A549 (cell line): ENCODE results near the gene MYOZ1. TPM values are rescaled to one million over a fixed set of nuclear protein-coding genes. Genes with fewer than 3 reads are reported as not detected.

Source experiments
- ATAC-seq, 2 experiments: fragments of 200-7000 bp in 1 of 2; fragments of >200 bp in 1 of 2; cut with Nextera tagmentation in 1 of 2; cut with Tn5 transposase in 1 of 2; 3 replicates each; pipeline versions ENCODE4 v1.8.0 to v1.9.1; 2018 to 2020; ENCODE audit warnings: mild to moderate bottlenecking in 1 of 2, moderate library complexity in 1 of 2
- CTCF ChIA-PET: fragments of 300-600 bp; sonication (Branson Sonifier 250); formaldehyde crosslinking; extraction: SDS; loops from one replicate; lab custom pipeline; 2021; ENCODE audit warnings: antibody characterized with exemption, inconsistent platforms; lab: Yijun Ruan, JAX
- POLR2A ChIA-PET: fragments of 350-600 bp; formaldehyde crosslinking; extraction: SDS; loops from one replicate; lab custom pipeline; 2021; ENCODE audit warnings: antibody characterized with exemption, inconsistent platforms; lab: Yijun Ruan, JAX
- DNase-seq, 2 experiments: peaks; one replicate each; pipeline versions ENCODE4 v3.0.0 to v3.0.0-alpha.2; 2011 to 2016; ENCODE audit warnings: low read depth in 1 of 2, low spot score in 1 of 2
- FAIRE-seq: peaks from 2 replicates; lab custom pipeline; 2011; peaks lifted over from hg19 to GRCh38; lab: Jason Lieb, UNC
- H3K27ac ChIP-seq, 2 experiments: fragments of >200 bp; sonication (Bioruptor Twin); formaldehyde crosslinking; 3 replicates each; pipeline ENCODE4 v1.5.1; 2016 to 2017
- H3K4me1 ChIP-seq: fragments of >200 bp; sonication (Bioruptor Twin); formaldehyde crosslinking; 3 replicates; pipeline ENCODE4 v1.6.1; 2016
- H3K4me2 ChIP-seq: fragments of >200 bp; sonication (Bioruptor Twin); formaldehyde crosslinking; 3 replicates; pipeline ENCODE4 v1.6.1; 2016
- H3K4me3 ChIP-seq: fragments of >200 bp; sonication (Bioruptor Twin); formaldehyde crosslinking; 3 replicates; pipeline ENCODE4 v1.5.1; 2016
- H3K9me3 ChIP-seq: fragments of >200 bp; sonication (Bioruptor Twin); formaldehyde crosslinking; 3 replicates; pipeline ENCODE4 v1.6.1; 2016
- ATOH8 ChIP-seq: fragments of 250-450 bp; sonication (Bioruptor Pico); IDR thresholded peaks from 2 replicates; pipeline ENCODE4 v1.5.0; 2020; ENCODE audit warnings: low read depth, mild to moderate bottlenecking, moderate library complexity
- BHLHE40 ChIP-seq: IDR thresholded peaks from 2 replicates; pipeline ENCODE4 v1.6.1; 2012; ENCODE audit warnings: low read depth, low read length, inconsistent platforms
- CHD2 ChIP-seq: fragments of 150-350 bp; IDR thresholded peaks from 2 replicates; pipeline ENCODE4 v1.6.1; 2014; ENCODE audit warnings: low read length; ENCODE audit not compliant: partially characterized antibody
- CHD4 ChIP-seq: fragments of 200-600 bp; sonication (generic); IDR thresholded peaks from 2 replicates; pipeline ENCODE4 v1.6.1; 2016; ENCODE audit warnings: antibody characterized with exemption, mild to moderate bottlenecking, borderline replicate concordance
- EHMT2 ChIP-seq: fragments of 200-600 bp; sonication (generic); IDR thresholded peaks from 2 replicates; pipeline ENCODE4 v1.6.1; 2016; ENCODE audit warnings: antibody characterized with exemption, low read depth, mild to moderate bottlenecking, moderate library complexity
- EP300 ChIP-seq, 2 experiments: fragments of >200 bp; sonication (Bioruptor Twin); formaldehyde crosslinking; IDR thresholded peaks; 2 replicates in 1 of 2; 3 replicates in 1 of 2; pipeline ENCODE4 v1.6.1; 2016 to 2017
- ESRRA ChIP-seq: fragments of 150-350 bp; IDR thresholded peaks from 2 replicates; pipeline ENCODE4 v1.6.1; 2014; ENCODE audit warnings: mild to moderate bottlenecking, low read length, borderline replicate concordance
- FOSL2 ChIP-seq, 2 experiments: fragments of 450-650 bp in 1 of 2; fragments of >200 bp in 1 of 2; sonication (Bioruptor Twin) in 1 of 2; formaldehyde crosslinking; IDR thresholded peaks; 2 replicates each; pipeline versions ENCODE4 v1.5.0 to v1.6.1; 2016 to 2020; ENCODE audit warnings: mild to moderate bottlenecking in 1 of 2, moderate library complexity in 1 of 2
- FOXS1 ChIP-seq: fragments of 250-450 bp; sonication (Bioruptor Pico); IDR thresholded peaks from 2 replicates; pipeline ENCODE4 v1.5.0; 2020; ENCODE audit warnings: mild to moderate bottlenecking, moderate library complexity
- HDAC2 ChIP-seq: fragments of 200-600 bp; sonication (generic); IDR thresholded peaks from 2 replicates; pipeline ENCODE4 v1.6.1; 2016
- MAFK ChIP-seq: fragments of 450-650 bp; IDR thresholded peaks from 2 replicates; pipeline ENCODE4 v1.6.1; 2014; ENCODE audit not compliant: partially characterized antibody
- MAZ ChIP-seq: fragments of 150-350 bp; IDR thresholded peaks from 2 replicates; pipeline ENCODE4 v1.6.1; 2014; ENCODE audit warnings: antibody characterized with exemption, low read depth, low read length, borderline replicate concordance
- MYC ChIP-seq: IDR thresholded peaks from 2 replicates; pipeline ENCODE4 v1.6.1; 2012; ENCODE audit warnings: mild to moderate bottlenecking, inconsistent platforms, low read length, improper control_type of control experiment, borderline replicate concordance
- NPAS2 ChIP-seq: fragments of 250-450 bp; sonication (Bioruptor Pico); IDR thresholded peaks from 2 replicates; pipeline ENCODE4 v1.8.0; 2022; ENCODE audit warnings: mild to moderate bottlenecking, moderate library complexity, borderline replicate concordance
- RAD21 ChIP-seq, 2 experiments: fragments of >200 bp in 1 of 2; sonication (Bioruptor Twin) in 1 of 2; formaldehyde crosslinking in 1 of 2; IDR thresholded peaks in 1 of 2; conservative IDR thresholded peaks in 1 of 2; 2 replicates in 1 of 2; 3 replicates in 1 of 2; pipeline ENCODE4 v1.6.1; 2012 to 2018; ENCODE audit warnings: inconsistent platforms in 1 of 2
- RARB ChIP-seq: fragments of 250-450 bp; sonication (Bioruptor Pico); IDR thresholded peaks from 2 replicates; pipeline ENCODE4 v1.8.0; 2021; ENCODE audit warnings: mild to moderate bottlenecking, moderate library complexity
- RFX5 ChIP-seq: fragments of 450-650 bp; IDR thresholded peaks from 2 replicates; pipeline ENCODE4 v1.7.1; 2014; ENCODE audit warnings: antibody characterized with exemption, mild to moderate bottlenecking, moderate library complexity
- SMC3 ChIP-seq: fragments of >200 bp; sonication (Bioruptor Twin); formaldehyde crosslinking; IDR thresholded peaks from 3 replicates; pipeline ENCODE4 v1.6.1; 2018; ENCODE audit warnings: inconsistent platforms
- SREBF2 ChIP-seq: fragments of 450-650 bp; IDR thresholded peaks from 2 replicates; pipeline ENCODE4 v1.6.1; 2014; ENCODE audit warnings: mild to moderate bottlenecking, moderate library complexity
- ZC3H11A ChIP-seq: fragments of 450-650 bp; IDR thresholded peaks from 2 replicates; pipeline ENCODE4 v1.6.1; 2014; ENCODE audit warnings: antibody characterized with exemption, mild to moderate bottlenecking
- ZFP36 ChIP-seq: fragments of 450-650 bp; IDR thresholded peaks from 2 replicates; pipeline ENCODE4 v1.6.1; 2014; ENCODE audit warnings: borderline replicate concordance; ENCODE audit not compliant: partially characterized antibody
- ZSCAN20 ChIP-seq: fragments of 250-450 bp; sonication (Bioruptor Pico); IDR thresholded peaks from 2 replicates; pipeline ENCODE4 v1.8.0; 2022; ENCODE audit warnings: mild to moderate bottlenecking, moderate library complexity
- WGBS: methylation state at CpG from one replicate; pipeline ENCODE4 v1.1.6; 2017; ENCODE audit errors: missing lambda C conversion rate; 5-methylcytosine and 5-hydroxymethylcytosine counted together
- polyA plus RNA-seq, 4 experiments: library from polyadenylated mRNA; depleted of rRNA in 3 of 4; stranded (reverse); fragments of >200 nt; fragmentation: RNase III in 1 of 4; extraction: RNeasy Plus Mini Kit Qiagen cat#74134 plus additional on column Dnase treatment in 1 of 4; gene quantifications; 2 replicates in 3 of 4; 3 replicates in 1 of 4; pipeline ENCODE4 v1.2.3, GENCODE V29; 2011 to 2017
- TF ChIP-seq, protein P1 (sequence below): fragments of >200 bp; sonication (Bioruptor Twin); formaldehyde crosslinking; IDR thresholded peaks from 3 replicates; pipeline ENCODE4 v1.6.1; 2016
- TF ChIP-seq, protein P2 (sequence below): fragments of 150-350 bp; IDR thresholded peaks from 2 replicates; pipeline ENCODE4 v1.6.1; 2014; ENCODE audit warnings: low read depth, mild to moderate bottlenecking, low read length
- TF ChIP-seq, protein P3 (sequence below): IDR thresholded peaks from 2 replicates; pipeline ENCODE4 v1.6.1; 2012
- TF ChIP-seq, protein P4 (sequence below): IDR thresholded peaks from 2 replicates; pipeline ENCODE4 v1.6.1; 2012

MYOZ1 gene
- polyA plus RNA-seq, 2 of the 4 experiments (the other 2 are of a cell fraction) = 0.04 TPM; not detected in 1

DNA sequence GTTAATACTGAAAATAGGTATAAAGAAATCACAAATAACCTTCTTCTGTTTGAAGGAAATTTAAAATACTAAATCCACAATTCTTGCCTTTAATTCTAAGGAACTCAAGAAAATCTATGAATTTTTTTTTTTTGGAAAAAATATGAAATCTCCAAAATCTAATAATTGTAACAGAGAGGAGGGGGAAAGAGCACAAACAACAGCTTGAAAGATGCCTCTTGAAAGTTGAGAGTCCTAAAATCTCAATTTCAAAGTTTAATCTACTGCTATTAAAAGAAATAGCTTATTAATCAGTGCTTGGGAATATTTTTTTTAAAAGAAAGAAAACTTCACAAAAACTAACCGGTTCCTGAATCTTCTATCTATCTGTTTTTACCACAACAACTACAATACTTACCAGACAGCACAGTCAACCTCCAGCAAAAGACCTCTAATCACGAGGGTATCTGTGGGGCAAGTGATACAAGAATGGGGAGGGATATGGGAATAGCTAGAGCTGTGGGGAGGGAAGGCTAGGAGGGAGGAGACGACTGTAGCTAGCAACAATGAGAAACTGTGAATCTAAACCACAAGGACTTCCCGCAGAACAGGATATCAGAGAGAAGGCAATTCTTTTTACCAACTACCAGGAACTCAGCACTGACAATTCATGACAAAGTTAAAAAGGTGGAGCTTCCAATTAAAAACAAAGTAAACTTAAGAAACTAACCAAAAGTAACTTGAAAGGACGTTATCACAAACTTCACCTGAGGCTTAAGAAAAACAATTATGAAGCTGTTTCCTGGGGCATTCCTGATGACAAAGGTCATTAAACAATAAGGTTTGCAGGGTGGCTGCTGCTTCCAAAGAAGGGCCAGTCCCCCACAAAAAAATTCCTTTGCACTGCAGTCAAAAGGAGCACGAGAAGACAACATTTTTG is 50.1 kb downstream of the MYOZ1 start, which contains the start of gene USP54:
USP54 (minus strand) TSS at position 462 of the 919 bp plus-strand sequence. CDS start 15,684 bp downstream, outside the sequence.
- no peak for TF ChIP-seq ESRRA
- TF ChIP-seq ZC3H11A = no peak
- TF ChIP-seq SREBF2 = no peak
- TF ChIP-seq FOXS1 = no peak
- TF ChIP-seq FOSL2 (IDR thresholded peaks at IDR 0.05) = no peak
- TF ChIP-seq FOSL2 (CRISPR knock-in tag; IDR thresholded peaks at IDR 0.05) = no peak
- no peak for TF ChIP-seq HDAC2
- TF ChIP-seq, protein P1, sequence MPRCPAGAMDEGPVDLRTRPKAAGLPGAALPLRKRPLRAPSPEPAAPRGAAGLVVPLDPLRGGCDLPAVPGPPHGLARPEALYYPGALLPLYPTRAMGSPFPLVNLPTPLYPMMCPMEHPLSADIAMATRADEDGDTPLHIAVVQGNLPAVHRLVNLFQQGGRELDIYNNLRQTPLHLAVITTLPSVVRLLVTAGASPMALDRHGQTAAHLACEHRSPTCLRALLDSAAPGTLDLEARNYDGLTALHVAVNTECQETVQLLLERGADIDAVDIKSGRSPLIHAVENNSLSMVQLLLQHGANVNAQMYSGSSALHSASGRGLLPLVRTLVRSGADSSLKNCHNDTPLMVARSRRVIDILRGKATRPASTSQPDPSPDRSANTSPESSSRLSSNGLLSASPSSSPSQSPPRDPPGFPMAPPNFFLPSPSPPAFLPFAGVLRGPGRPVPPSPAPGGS = no peak
- no peak for TF ChIP-seq MAFK
- TF ChIP-seq, protein P2, sequence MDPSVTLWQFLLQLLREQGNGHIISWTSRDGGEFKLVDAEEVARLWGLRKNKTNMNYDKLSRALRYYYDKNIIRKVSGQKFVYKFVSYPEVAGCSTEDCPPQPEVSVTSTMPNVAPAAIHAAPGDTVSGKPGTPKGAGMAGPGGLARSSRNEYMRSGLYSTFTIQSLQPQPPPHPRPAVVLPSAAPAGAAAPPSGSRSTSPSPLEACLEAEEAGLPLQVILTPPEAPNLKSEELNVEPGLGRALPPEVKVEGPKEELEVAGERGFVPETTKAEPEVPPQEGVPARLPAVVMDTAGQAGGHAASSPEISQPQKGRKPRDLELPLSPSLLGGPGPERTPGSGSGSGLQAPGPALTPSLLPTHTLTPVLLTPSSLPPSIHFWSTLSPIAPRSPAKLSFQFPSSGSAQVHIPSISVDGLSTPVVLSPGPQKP = no peak
- TF ChIP-seq ZSCAN20 (CRISPR knock-in tag) = no peak
- TF ChIP-seq MAZ = no peak
- TF ChIP-seq, protein P3, sequence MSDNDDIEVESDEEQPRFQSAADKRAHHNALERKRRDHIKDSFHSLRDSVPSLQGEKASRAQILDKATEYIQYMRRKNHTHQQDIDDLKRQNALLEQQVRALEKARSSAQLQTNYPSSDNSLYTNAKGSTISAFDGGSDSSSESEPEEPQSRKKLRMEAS = no peak
- no peak for TF ChIP-seq CHD4
- TF ChIP-seq EP300 (IDR thresholded peaks at IDR 0.05) = no peak
- TF ChIP-seq, protein P4, sequence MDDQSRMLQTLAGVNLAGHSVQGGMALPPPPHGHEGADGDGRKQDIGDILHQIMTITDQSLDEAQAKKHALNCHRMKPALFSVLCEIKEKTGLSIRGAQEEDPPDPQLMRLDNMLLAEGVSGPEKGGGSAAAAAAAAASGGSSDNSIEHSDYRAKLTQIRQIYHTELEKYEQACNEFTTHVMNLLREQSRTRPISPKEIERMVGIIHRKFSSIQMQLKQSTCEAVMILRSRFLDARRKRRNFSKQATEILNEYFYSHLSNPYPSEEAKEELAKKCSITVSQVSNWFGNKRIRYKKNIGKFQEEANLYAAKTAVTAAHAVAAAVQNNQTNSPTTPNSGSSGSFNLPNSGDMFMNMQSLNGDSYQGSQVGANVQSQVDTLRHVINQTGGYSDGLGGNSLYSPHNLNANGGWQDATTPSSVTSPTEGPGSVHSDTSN = no peak
- no peak for TF ChIP-seq ATOH8 (CRISPR knock-in tag)
- no peak for TF ChIP-seq MYC
- Histone ChIP-seq H3K27ac (peak within 1 kb of the TSS; percentile 66 to 71), H3K9me3 (no peaks in the 10 kb centered on the region), H3K4me2 (peak within 1 kb of the TSS; percentile 87), H3K4me1 (peaks cover 55% of the 10 kb centered on the region), H3K4me3 (peak within 1 kb of the TSS; percentile 11; the same call in 1 of the 3 replicates)
- no peak for FAIRE-seq
- ChIA-PET CTCF (interaction anchor here (1.1 to 1.4 kb wide), 3 partner anchors 9 to 62 kb away, joined by 3 to 5 read pairs (median 4); no protein-coding TSS in a partner anchor), POLR2A (no interaction called here)
- WGBS = 30% methylated on average over 6 of the region's 6 CpGs
- peak in 1 of 2 experiments; percentile 28 for DNase-seq
- ATAC-seq = peak; percentile 36 to 57; a peak in 3 of 6 replicates

DNA sequence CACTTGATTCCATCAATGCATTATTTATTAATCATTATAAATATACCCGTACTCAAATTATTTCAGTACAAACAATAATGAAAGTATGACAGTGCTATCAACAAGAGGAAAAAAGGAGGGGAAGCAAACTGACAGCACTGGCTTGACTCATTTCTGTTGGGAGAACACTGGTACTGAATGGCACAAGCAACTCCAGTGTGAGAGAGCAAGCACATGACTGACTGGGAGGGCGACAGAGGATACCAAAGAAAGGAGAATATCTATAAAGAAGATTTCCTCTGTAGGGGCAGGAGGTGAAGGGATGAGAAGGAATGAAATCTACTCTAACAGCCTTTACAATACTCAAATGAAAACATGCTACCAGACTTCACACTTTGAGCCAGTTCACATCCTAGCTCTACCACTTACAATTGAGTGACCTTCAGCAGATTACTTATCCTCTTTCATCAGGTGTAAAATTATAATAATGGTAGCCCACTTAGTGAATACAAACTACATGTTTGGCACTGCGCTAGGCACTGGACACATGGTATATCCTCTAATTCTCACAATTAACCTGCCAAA is 51.6 kb downstream of the MYOZ1 start:
- FAIRE-seq = no peak
- ATAC-seq = no peak
- DNase-seq = no peak
- Histone ChIP-seq H3K4me1 (peaks cover 60% of the 10 kb centered on the region), H3K4me3 (no peak overlapping the region), H3K27ac (no peak overlapping the region), H3K4me2 (peak overlapping the region; percentile 9; the same call in 1 of the 3 replicates), H3K9me3 (peaks cover 4% of the 10 kb centered on the region; the same call in 1 of the 3 replicates)
- 79% methylated on average over 3 of the region's 3 CpGs for WGBS
- TF ChIP-seq SMC3 (no peak), RFX5 (no peak), RARB (CRISPR knock-in tag) (no peak), ZFP36 (no peak), FOSL2 (IDR thresholded peaks at IDR 0.05) (no peak), FOSL2 (CRISPR knock-in tag; IDR thresholded peaks at IDR 0.05) (no peak), EP300 (IDR thresholded peaks at IDR 0.05) (no peak), RAD21 (conservative IDR thresholded peaks at IDR 0.05 in 1 of 2, IDR thresholded peaks at IDR 0.05 in 1 of 2) (no peak), CHD2 (no peak), EHMT2 (no peak), NPAS2 (CRISPR knock-in tag) (no peak), BHLHE40 (no peak)
- ChIA-PET POLR2A (no interaction called here), CTCF (interaction anchor here (1.4 kb wide), 1 partner anchor 8 kb away, joined by 4 read pairs; no protein-coding TSS in a partner anchor)
